Neural progenitor cell (in vitro differentiated cells): ENCODE measurements around the gene PHKG1. TPM values are rescaled to one million over a fixed set of nuclear protein-coding genes. Genes with fewer than 3 reads are reported as not detected.

ENCODE experiments used
- DNase-seq: peaks from one replicate; pipeline ENCODE4 v3.0.0-alpha.2; 2016; ENCODE audit warnings: low spot score
- H2AFZ ChIP-seq: fragments of 200-600 bp; sonication (generic); replicated peaks from 2 replicates; pipeline ENCODE4 v1.6.1; 2016; ENCODE audit warnings: antibody characterized with exemption
- H3F3A ChIP-seq: fragments of 200-600 bp; sonication (generic); 2 replicates; pipeline ENCODE4 v1.6.1; 2016; ENCODE audit warnings: antibody characterized with exemption, low read depth
- H3K27ac ChIP-seq: fragments of 200-600 bp; sonication (generic); 2 replicates; pipeline ENCODE4 v1.5.1; 2016; ENCODE audit warnings: mild to moderate bottlenecking
- H3K27me3 ChIP-seq: fragments of 200-600 bp; sonication (generic); 2 replicates; pipeline ENCODE4 v1.6.1; 2016; ENCODE audit warnings: mild to moderate bottlenecking, moderate library complexity
- H3K36me3 ChIP-seq: fragments of 200-600 bp; sonication (generic); 2 replicates; pipeline ENCODE4 v1.5.1; 2016
- H3K4me1 ChIP-seq: fragments of 200-600 bp; sonication (generic); 2 replicates; pipeline ENCODE4 v1.6.1; 2016; ENCODE audit warnings: mixed run types
- H3K4me2 ChIP-seq: fragments of 200-600 bp; sonication (generic); 2 replicates; pipeline ENCODE4 v1.6.1; 2016
- H3K4me3 ChIP-seq: fragments of 200-600 bp; sonication (generic); 2 replicates; pipeline ENCODE4 v1.5.1; 2016
- H3K79me2 ChIP-seq: fragments of 200-600 bp; sonication (generic); 2 replicates; pipeline ENCODE4 v1.6.1; 2016; ENCODE audit warnings: low read depth
- H3K9ac ChIP-seq: fragments of 200-600 bp; sonication (generic); 2 replicates; pipeline ENCODE4 v1.6.1; 2016
- H3K9me3 ChIP-seq: fragments of 200-600 bp; sonication (generic); 2 replicates; pipeline ENCODE4 v1.5.1; 2016; ENCODE audit warnings: low read depth
- H4K20me1 ChIP-seq: fragments of 200-600 bp; sonication (generic); 2 replicates; pipeline ENCODE4 v1.6.1; 2016; ENCODE audit warnings: low read depth
- H3K27ac Mint-ChIP-seq: 3 replicates; pipeline ENCODE4 v1.8.0; 2021; ENCODE audit warnings: mixed read lengths
- H3K27me3 Mint-ChIP-seq: 2 replicates; pipeline ENCODE4 v1.8.0; 2022; ENCODE audit warnings: low read depth, mild to moderate bottlenecking, inconsistent platforms, moderate library complexity, mixed read lengths; ENCODE audit not compliant: insufficient read depth
- H3K36me3 Mint-ChIP-seq: 3 replicates; pipeline ENCODE4 v1.8.0; 2021; ENCODE audit warnings: mixed read lengths
- H3K4me1 Mint-ChIP-seq: 3 replicates; pipeline ENCODE4 v1.8.0; 2021; ENCODE audit warnings: mixed read lengths
- H3K4me3 Mint-ChIP-seq: 3 replicates; pipeline ENCODE4 v1.8.0; 2021; ENCODE audit warnings: mild to moderate bottlenecking, moderate library complexity, mixed read lengths
- H3K9me3 Mint-ChIP-seq: 3 replicates; pipeline ENCODE4 v1.8.0; 2020; ENCODE audit warnings: mixed read lengths
- EZH2 ChIP-seq: fragments of 200-600 bp; sonication (generic); IDR thresholded peaks from 2 replicates; pipeline ENCODE4 v1.6.1; 2017; ENCODE audit warnings: antibody characterized with exemption, mild to moderate bottlenecking, moderate library complexity
- EZH2phosphoT487 ChIP-seq: fragments of 200-600 bp; sonication (generic); IDR thresholded peaks from 2 replicates; pipeline ENCODE4 v1.6.1; 2017; ENCODE audit warnings: antibody characterized with exemption
- total RNA-seq: library from RNA; depleted of rRNA; stranded (reverse); fragments of >200 nt; gene quantifications from 2 replicates; pipeline ENCODE4 v1.2.3, GENCODE V29; 2015; ENCODE audit warnings: low replicate concordance
- TF ChIP-seq, protein P1 (sequence below): fragments of 200-600 bp; sonication (generic); IDR thresholded peaks from 2 replicates; pipeline ENCODE4 v1.5.1; 2017; ENCODE audit warnings: antibody characterized with exemption, mild to moderate bottlenecking

Gene PHKG1
- total RNA-seq, 1 donor from 2014 or later, result not detected

DNA sequence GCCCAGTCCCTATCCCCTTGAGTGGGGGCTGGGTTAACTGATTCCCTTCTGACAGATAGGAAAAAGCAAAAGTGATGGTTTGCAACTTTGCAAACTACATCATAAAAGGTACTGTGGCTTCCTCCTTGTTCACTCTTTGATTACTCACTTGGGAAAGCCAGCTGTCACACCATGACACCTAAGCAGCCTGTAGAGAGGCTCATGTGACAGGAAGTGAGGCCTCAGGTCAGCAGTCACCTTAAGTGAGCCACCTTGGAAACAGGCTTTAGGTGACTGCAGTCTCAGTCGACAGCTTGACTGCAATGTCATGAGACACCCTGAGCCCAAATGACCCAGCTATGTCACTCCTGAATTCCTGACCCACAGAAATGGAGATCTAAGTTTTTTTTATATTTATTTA is 17.9 kb upstream of the PHKG1 start:
- Histone ChIP-seq H3K79me2 (peaks cover 5% of the 10 kb centered on the region), H3K4me1 (no peaks in the 10 kb centered on the region), H3K27me3 (no peaks in the 10 kb centered on the region), H2AFZ (no peak overlapping the region), H3K4me3 (no peak overlapping the region), H3K9me3 (peaks cover 5% of the 10 kb centered on the region), H3F3A (no peaks in the 10 kb centered on the region), H4K20me1 (no peaks in the 10 kb centered on the region), H3K36me3 (no peaks in the 10 kb centered on the region), H3K27ac (no peak overlapping the region), H3K9ac (no peak overlapping the region), H3K4me2 (no peak overlapping the region)
- H3K4me3 Mint-ChIP-seq, result no peak overlapping the region
- H3K27me3 Mint-ChIP-seq, result peaks cover 4% of the 10 kb centered on the region
- H3K9me3 Mint-ChIP-seq, result peaks cover 6% of the 10 kb centered on the region
- peaks cover 6% of the 10 kb centered on the region for H3K4me1 Mint-ChIP-seq
- H3K36me3 Mint-ChIP-seq, result peaks cover 3% of the 10 kb centered on the region
- TF ChIP-seq EZH2 (no peak), EZH2phosphoT487 (no peak)
- TF ChIP-seq, protein P1, sequence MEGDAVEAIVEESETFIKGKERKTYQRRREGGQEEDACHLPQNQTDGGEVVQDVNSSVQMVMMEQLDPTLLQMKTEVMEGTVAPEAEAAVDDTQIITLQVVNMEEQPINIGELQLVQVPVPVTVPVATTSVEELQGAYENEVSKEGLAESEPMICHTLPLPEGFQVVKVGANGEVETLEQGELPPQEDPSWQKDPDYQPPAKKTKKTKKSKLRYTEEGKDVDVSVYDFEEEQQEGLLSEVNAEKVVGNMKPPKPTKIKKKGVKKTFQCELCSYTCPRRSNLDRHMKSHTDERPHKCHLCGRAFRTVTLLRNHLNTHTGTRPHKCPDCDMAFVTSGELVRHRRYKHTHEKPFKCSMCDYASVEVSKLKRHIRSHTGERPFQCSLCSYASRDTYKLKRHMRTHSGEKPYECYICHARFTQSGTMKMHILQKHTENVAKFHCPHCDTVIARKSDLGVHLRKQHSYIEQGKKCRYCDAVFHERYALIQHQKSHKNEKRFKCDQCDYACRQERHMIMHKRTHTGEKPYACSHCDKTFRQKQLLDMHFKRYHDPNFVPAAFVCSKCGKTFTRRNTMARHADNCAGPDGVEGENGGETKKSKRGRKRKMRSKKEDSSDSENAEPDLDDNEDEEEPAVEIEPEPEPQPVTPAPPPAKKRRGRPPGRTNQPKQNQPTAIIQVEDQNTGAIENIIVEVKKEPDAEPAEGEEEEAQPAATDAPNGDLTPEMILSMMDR, result no peak
- H3K27ac Mint-ChIP-seq, result no peak overlapping the region
- DNase-seq, result no peak

DNA sequence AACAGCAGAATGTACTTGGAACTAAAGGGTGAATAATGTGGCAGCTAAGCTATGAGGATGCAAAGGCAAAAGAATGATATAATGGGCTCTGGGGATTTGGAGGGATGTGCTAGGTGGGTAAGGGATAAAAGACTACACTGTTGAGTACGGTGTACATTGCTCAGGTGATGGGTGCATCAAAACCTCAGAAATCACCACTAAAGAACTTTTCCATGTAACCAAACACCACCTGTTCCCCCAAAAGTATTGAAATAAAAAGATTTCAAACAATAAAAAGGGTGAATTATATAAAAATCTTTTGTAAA is 15.2 kb upstream of the PHKG1 start:
- H3K4me2 ChIP-seq, result no peak overlapping the region
- H3K9me3 Mint-ChIP-seq, result peaks cover 3% of the 10 kb centered on the region
- H3K27ac Mint-ChIP-seq, result no peak overlapping the region
- H3K27me3 ChIP-seq, result no peaks in the 10 kb centered on the region
- no peak for DNase-seq
- TF ChIP-seq, protein P1, result no peak
- TF ChIP-seq EZH2, result no peak
- no peak overlapping the region for H3K9ac ChIP-seq
- H2AFZ ChIP-seq, result no peak overlapping the region
- no peaks in the 10 kb centered on the region for H3K9me3 ChIP-seq
- H3K79me2 ChIP-seq, result peaks cover 11% of the 10 kb centered on the region
- peaks cover 4% of the 10 kb centered on the region for H3K27me3 Mint-ChIP-seq
- peaks cover 5% of the 10 kb centered on the region for H3K36me3 Mint-ChIP-seq
- H4K20me1 ChIP-seq, result no peaks in the 10 kb centered on the region
- H3K27ac ChIP-seq, result no peak overlapping the region
- H3K36me3 ChIP-seq, result no peaks in the 10 kb centered on the region
- H3K4me1 Mint-ChIP-seq, result peaks cover 12% of the 10 kb centered on the region
- no peak overlapping the region for H3K4me3 ChIP-seq
- H3F3A ChIP-seq, result no peaks in the 10 kb centered on the region
- H3K4me3 Mint-ChIP-seq, result peak overlapping the region; percentile 94
- H3K4me1 ChIP-seq, result no peaks in the 10 kb centered on the region

- peak; percentile 71 for DNase-seq
- Histone ChIP-seq H3K9ac (no peak within 1 kb of the TSS), H3K4me2 (peak within 1 kb of the TSS; percentile 79), H2AFZ (peak within 1 kb of the TSS; percentile 85), H3K4me1 (no peaks in the 10 kb centered on the region), H3K27me3 (no peaks in the 10 kb centered on the region), H3K36me3 (no peaks in the 10 kb centered on the region), H4K20me1 (no peaks in the 10 kb centered on the region), H3K79me2 (peaks cover 11% of the 10 kb centered on the region), H3K9me3 (no peaks in the 10 kb centered on the region), H3K4me3 (peak within 1 kb of the TSS; percentile 64), H3F3A (no peaks in the 10 kb centered on the region), H3K27ac (no peak within 1 kb of the TSS)
- Mint-ChIP-seq H3K9me3 (peaks cover 3% of the 10 kb centered on the region), H3K27me3 (peaks cover 2% of the 10 kb centered on the region), H3K4me3 (peak within 1 kb of the TSS; percentile 94), H3K36me3 (peaks cover 5% of the 10 kb centered on the region), H3K4me1 (peaks cover 12% of the 10 kb centered on the region), H3K27ac (peak within 1 kb of the TSS; percentile 70)
- TF ChIP-seq EZH2, result no peak
- TF ChIP-seq, protein P1, result no peak
- TF ChIP-seq EZH2phosphoT487, result no peak
Observed at GRCh38 chr7:56106108-56107073, 13.6 kb upstream of the PHKG1 start, which contains the start of gene CHCHD2. Gene CHCHD2, minus strand, starts transcription at chr7:56106476. Its CDS starts 63 bp downstream, at chr7:56106413.
